GM21528 (cell line): Measurements from ENCODE around the gene TCF12.
"Not testable (repeated sequence)": the region's sequence is repeated elsewhere in the genome, so short reads cannot be mapped to it uniquely, and the experiment has no call there.

Source experiments
- ATAC-seq: cut with Tn5 transposase; IDR thresholded peaks from one replicate; pipeline ENCODE4 v1.9.1; 2021; ENCODE audit warnings: mild to moderate bottlenecking, moderate library complexity; ENCODE audit not compliant: unreplicated experiment, low FRiP score

Gene TCF12

GRCh38 chr15:56943403-56943802 lies 25.0 kb downstream of the TCF12 start:
- no peak for ATAC-seq

- ATAC-seq: no peak
Measured at GRCh38 chr15:56944485-56944884, 26.0 kb downstream of the TCF12 start.

GRCh38 chr15:56946150-56946549 lies 27.7 kb downstream of the TCF12 start:
- ATAC-seq: no peak

- ATAC-seq: no peak
Measured at GRCh38 chr15:56948000-56948763, 29.7 kb downstream of the TCF12 start.

GRCh38 chr15:56948764-56949101 lies 30.3 kb downstream of the TCF12 start:
- no peak for ATAC-seq

- peak; percentile 92 for ATAC-seq
Measured at GRCh38 chr15:56950979-56951378, 32.5 kb downstream of the TCF12 start.

GRCh38 chr15:56953790-56954189 lies 35.3 kb downstream of the TCF12 start:
- no peak for ATAC-seq

- not testable (repeated sequence) for ATAC-seq
Measured at GRCh38 chr15:56955011-56955410, 36.6 kb downstream of the TCF12 start.

- ATAC-seq: no peak
Measured at GRCh38 chr15:56956538-56956937, 38.1 kb downstream of the TCF12 start.

- no peak for ATAC-seq
Measured at GRCh38 chr15:56957812-56958406, 39.5 kb downstream of the TCF12 start.

GRCh38 chr15:56959318-56959648 lies 40.8 kb downstream of the TCF12 start:
- ATAC-seq: no peak

GRCh38 chr15:56960116-56960515 lies 41.7 kb downstream of the TCF12 start:
- no peak for ATAC-seq

GRCh38 chr15:56963126-56963525 lies 44.7 kb downstream of the TCF12 start:
- no peak for ATAC-seq

- no peak for ATAC-seq
Measured at GRCh38 chr15:56963710-56964109, 45.3 kb downstream of the TCF12 start.

GRCh38 chr15:56964182-56964581 lies 45.7 kb downstream of the TCF12 start:
- ATAC-seq: no peak

- ATAC-seq: no peak
Measured at GRCh38 chr15:56965231-56966013, 47.0 kb downstream of the TCF12 start.

GRCh38 chr15:56967336-56967735 lies 48.9 kb downstream of the TCF12 start:
- ATAC-seq: no peak

- no peak for ATAC-seq
Measured at GRCh38 chr15:56968256-56968655, 49.8 kb downstream of the TCF12 start.

- ATAC-seq: no peak
Measured at GRCh38 chr15:56968821-56969220, 50.4 kb downstream of the TCF12 start.

GRCh38 chr15:56969265-56969895 lies 50.9 kb downstream of the TCF12 start:
- ATAC-seq: no peak

- no peak for ATAC-seq
Measured at GRCh38 chr15:56971571-56971970, 53.1 kb downstream of the TCF12 start.
